Glutamatergic neuron (in vitro differentiated cells): ENCODE results near the gene ATXN3. TPM values are rescaled to one million over a fixed set of nuclear protein-coding genes. Genes with fewer than 3 reads are reported as not detected.

ENCODE experiments used
- DNase-seq: peaks from one replicate; pipeline ENCODE4 v3.0.0; 2022
- H3K27ac Mint-ChIP-seq: one replicate; pipeline ENCODE4 v1.8.0; 2020; ENCODE audit warnings: mild to moderate bottlenecking, mixed read lengths, inconsistent platforms; ENCODE audit not compliant: unreplicated experiment
- H3K27me3 Mint-ChIP-seq: one replicate; pipeline ENCODE4 v1.8.0; 2020; ENCODE audit warnings: mild to moderate bottlenecking, moderate library complexity, mixed read lengths, inconsistent platforms; ENCODE audit not compliant: unreplicated experiment
- H3K36me3 Mint-ChIP-seq: one replicate; pipeline ENCODE4 v1.8.0; 2020; ENCODE audit warnings: mild to moderate bottlenecking, mixed read lengths, inconsistent platforms; ENCODE audit not compliant: unreplicated experiment
- H3K4me1 Mint-ChIP-seq: one replicate; pipeline ENCODE4 v1.8.0; 2020; ENCODE audit warnings: mild to moderate bottlenecking, low read depth, mixed read lengths, inconsistent platforms; ENCODE audit not compliant: unreplicated experiment
- H3K4me3 Mint-ChIP-seq: one replicate; pipeline ENCODE4 v1.8.0; 2020; ENCODE audit warnings: mild to moderate bottlenecking, mixed read lengths, inconsistent platforms; ENCODE audit not compliant: unreplicated experiment
- H3K9me3 Mint-ChIP-seq: one replicate; pipeline ENCODE4 v1.8.0; 2020; ENCODE audit warnings: mild to moderate bottlenecking, moderate library complexity, mixed read lengths, inconsistent platforms; ENCODE audit not compliant: unreplicated experiment
- total RNA-seq: library from RNA; stranded (reverse); fragmentation: NEBNext Ultra II Directional; extraction: Animal tissue kit (Norgen Biotek cat#: 25700); gene quantifications from one replicate; pipeline ENCODE4 v1.2.1, GENCODE V29; 2021; ENCODE audit not compliant: unreplicated experiment
- TF ChIP-seq, protein P1 (sequence below): fragments of 200-600 bp; sonication (generic); IDR thresholded peaks from one replicate; pipeline ENCODE4 v1.5.0; 2021; ENCODE audit not compliant: partially characterized antibody, unreplicated experiment

The ATXN3 gene
- total RNA-seq, 1 donor from 2014 or later, result 39.8 TPM

DNA sequence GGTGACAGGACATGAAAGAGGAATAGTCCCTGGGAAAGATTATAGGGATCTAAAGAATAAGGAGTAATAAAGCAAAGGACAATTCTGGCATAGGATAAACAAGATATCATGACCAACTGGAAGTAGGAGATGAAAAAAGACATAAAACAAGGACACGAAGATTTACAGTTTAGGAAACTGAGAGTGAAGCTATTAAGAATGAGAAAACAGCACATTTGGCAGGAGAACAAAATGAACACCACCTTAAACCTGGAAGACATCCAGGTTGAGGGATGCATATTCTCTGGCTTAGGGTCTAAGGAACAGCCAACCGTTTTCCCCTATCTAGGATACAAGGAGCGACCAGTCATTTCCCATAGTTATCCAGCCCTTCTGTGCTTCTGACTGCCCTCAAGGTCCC is 68.4 kb downstream of the ATXN3 start:
- H3K27ac Mint-ChIP-seq, result no peak overlapping the region
- peak overlapping the region; percentile 99 for H3K4me3 Mint-ChIP-seq
- no peaks in the 10 kb centered on the region for H3K36me3 Mint-ChIP-seq
- H3K4me1 Mint-ChIP-seq, result peaks cover 10% of the 10 kb centered on the region
- H3K9me3 Mint-ChIP-seq, result peaks cover 5% of the 10 kb centered on the region
- no peaks in the 10 kb centered on the region for H3K27me3 Mint-ChIP-seq
- TF ChIP-seq, protein P1, sequence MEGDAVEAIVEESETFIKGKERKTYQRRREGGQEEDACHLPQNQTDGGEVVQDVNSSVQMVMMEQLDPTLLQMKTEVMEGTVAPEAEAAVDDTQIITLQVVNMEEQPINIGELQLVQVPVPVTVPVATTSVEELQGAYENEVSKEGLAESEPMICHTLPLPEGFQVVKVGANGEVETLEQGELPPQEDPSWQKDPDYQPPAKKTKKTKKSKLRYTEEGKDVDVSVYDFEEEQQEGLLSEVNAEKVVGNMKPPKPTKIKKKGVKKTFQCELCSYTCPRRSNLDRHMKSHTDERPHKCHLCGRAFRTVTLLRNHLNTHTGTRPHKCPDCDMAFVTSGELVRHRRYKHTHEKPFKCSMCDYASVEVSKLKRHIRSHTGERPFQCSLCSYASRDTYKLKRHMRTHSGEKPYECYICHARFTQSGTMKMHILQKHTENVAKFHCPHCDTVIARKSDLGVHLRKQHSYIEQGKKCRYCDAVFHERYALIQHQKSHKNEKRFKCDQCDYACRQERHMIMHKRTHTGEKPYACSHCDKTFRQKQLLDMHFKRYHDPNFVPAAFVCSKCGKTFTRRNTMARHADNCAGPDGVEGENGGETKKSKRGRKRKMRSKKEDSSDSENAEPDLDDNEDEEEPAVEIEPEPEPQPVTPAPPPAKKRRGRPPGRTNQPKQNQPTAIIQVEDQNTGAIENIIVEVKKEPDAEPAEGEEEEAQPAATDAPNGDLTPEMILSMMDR, result no peak
- DNase-seq, result no peak

DNA sequence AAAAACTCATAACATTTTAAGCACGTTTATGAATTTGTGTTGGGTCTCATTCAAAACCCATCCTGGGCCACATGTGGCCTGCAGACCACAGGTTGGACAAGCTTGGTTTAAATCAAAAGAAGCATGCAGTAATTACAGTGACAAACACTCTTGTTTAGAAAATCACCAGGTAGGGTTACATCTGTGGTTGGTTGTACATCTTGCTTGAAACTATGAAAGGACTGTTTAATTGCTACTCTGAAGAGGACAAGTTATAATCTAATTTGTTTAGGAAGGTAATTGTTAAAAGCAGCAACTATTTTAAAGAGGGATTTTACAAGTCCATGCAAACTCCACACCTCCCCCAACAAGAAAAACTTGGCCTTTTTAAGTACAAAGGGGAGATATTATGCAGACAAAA is 70.5 kb downstream of the ATXN3 start:
- H3K27me3 Mint-ChIP-seq, result no peaks in the 10 kb centered on the region
- DNase-seq, result no peak
- peaks cover 10% of the 10 kb centered on the region for H3K4me1 Mint-ChIP-seq
- TF ChIP-seq, protein P1, result no peak
- no peak overlapping the region for H3K27ac Mint-ChIP-seq
- H3K36me3 Mint-ChIP-seq, result no peaks in the 10 kb centered on the region
- H3K4me3 Mint-ChIP-seq, result no peak overlapping the region
- H3K9me3 Mint-ChIP-seq, result peaks cover 5% of the 10 kb centered on the region

DNA sequence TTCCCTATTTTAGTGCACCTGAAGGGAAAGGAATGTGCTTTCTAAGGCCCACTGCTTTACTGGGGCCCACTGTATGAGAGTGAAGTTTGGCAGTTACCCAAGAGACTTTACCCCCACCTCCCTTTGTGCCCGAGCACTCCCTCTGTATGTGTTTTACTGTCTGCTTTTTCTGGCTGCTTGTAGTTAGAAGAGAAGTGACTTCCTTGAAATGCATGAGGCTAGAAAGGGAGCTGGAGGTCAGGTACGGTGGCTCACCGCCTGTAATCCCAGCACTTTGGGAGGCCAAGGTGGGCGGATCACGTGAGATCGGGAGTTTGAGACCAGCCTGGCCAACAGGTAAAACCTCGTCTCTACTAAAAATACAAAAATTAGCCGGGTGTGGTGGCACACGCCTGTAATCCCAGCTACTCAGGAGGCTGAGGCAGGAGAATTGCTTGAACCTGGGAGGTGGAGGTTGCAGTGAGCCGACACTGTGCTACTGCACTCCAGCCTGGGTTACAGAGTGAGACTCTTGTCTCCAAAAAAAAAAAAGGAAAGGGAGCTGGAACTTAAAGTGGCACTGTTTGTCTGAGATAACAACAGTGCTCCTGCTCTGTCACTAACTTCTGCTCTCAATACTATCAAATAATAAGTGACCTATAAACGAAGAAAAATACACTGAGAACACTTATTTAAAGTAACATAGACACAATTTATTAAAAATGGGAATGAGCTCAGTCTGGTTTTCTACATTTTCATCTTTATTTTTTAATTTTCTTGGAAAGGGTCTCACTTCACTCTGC is 72.3 kb downstream of the ATXN3 start:
- H3K27me3 Mint-ChIP-seq, result no peaks in the 10 kb centered on the region

DNA sequence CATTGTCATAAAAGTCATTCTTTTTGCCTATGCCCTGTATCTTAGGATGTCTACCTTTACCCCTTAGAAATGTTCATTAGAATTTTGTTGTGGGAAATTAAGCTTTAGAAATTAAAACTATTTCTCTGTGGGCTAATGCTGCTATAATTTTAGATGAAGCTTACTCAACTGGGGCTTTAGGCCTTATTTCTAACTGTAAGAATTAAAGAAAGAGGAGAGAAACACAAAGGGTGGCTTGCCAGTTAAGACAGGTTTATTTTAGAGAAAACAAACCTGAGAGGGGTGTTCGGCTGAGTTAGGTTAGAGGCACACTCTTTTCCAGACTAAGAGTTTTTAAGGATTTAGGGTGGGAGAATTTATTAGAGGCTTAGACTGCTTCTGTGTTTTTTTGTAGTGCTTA is 72.9 kb downstream of the ATXN3 start:
- no peak for DNase-seq
- H3K4me1 Mint-ChIP-seq, result peaks cover 7% of the 10 kb centered on the region
- H3K27ac Mint-ChIP-seq, result no peak overlapping the region
- no peak overlapping the region for H3K4me3 Mint-ChIP-seq
- TF ChIP-seq, protein P1, result no peak
- no peaks in the 10 kb centered on the region for H3K27me3 Mint-ChIP-seq
- no peaks in the 10 kb centered on the region for H3K36me3 Mint-ChIP-seq
- no peaks in the 10 kb centered on the region for H3K9me3 Mint-ChIP-seq

More for the DNA sequence above, 72.3 kb downstream of the ATXN3 start:
- Mint-ChIP-seq H3K36me3 (no peaks in the 10 kb centered on the region), H3K4me1 (peaks cover 7% of the 10 kb centered on the region), H3K27ac (no peak overlapping the region), H3K4me3 (no peak overlapping the region), H3K9me3 (peaks cover 1% of the 10 kb centered on the region)
- no peak for DNase-seq
- TF ChIP-seq, protein P1, result no peak

DNA sequence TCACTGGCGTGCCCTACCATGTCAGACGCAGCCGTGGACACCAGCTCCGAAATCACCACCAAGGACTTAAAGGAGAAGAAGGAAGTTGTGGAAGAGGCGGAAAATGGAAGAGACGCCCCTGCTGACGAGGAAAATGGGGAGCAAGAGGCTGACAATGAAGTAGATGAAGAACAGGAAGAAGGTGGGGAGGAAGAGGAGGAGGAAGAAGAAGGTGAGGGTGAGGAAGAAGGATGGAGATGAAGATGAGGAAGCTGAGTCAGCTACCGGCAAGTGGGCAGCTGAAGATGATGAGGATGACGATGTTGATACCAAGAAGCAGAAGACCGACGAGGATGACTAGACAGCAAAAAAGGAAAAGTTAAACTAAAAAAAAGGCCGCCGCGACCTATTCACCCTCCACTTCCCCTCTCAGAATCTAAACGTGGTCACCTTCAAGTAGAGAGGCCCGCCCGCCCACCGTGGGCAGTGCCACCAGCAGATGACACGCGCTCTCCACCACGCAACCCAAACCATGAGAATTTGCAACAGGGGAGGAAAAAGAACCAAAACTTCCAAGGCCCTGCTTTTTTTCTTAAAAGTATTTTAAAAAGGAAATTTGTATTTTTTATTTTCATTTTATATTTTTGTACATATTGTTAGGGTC is 79.7 kb downstream of the ATXN3 start:
- Mint-ChIP-seq H3K27me3 (no peaks in the 10 kb centered on the region), H3K4me1 (no peaks in the 10 kb centered on the region), H3K27ac (no peak overlapping the region), H3K36me3 (no peaks in the 10 kb centered on the region), H3K4me3 (no peak overlapping the region), H3K9me3 (no peaks in the 10 kb centered on the region)
- no peak for DNase-seq
- TF ChIP-seq, protein P1, result no peak
